ENCODE data around the gene MC2R.

Gene MC2R

GRCh38 chr18:13915391-13915790 is at the start of gene MC2R:
MC2R (minus strand) TSS chr18:13915536; CDS start chr18:13885518, 30,018 bp downstream.
- DNase-seq: no peak

- DNase-seq: no peak
Observed at GRCh38 chr18:13945811-13946210, 30.5 kb upstream of the MC2R start.

GRCh38 chr18:13943338-13943737 is 28.0 kb upstream of the MC2R start:
- no peak for DNase-seq

GRCh38 chr18:13940326-13940725 is 25.0 kb upstream of the MC2R start:
- no peak for DNase-seq

GRCh38 chr18:13934676-13935075 is 19.3 kb upstream of the MC2R start:
- no peak for DNase-seq

- no peak for DNase-seq
Observed at GRCh38 chr18:13934058-13934457, 18.7 kb upstream of the MC2R start.

GRCh38 chr18:13932285-13933025 is 17.1 kb upstream of the MC2R start:
- DNase-seq: no peak

GRCh38 chr18:13930964-13931363 is 15.6 kb upstream of the MC2R start:
- DNase-seq: no peak

- no peak for DNase-seq
Observed at GRCh38 chr18:13923221-13923620, 7.9 kb upstream of the MC2R start.

GRCh38 chr18:13918898-13919297 is 3.6 kb upstream of the MC2R start:
- no peak for DNase-seq

GRCh38 chr18:13917401-13917800 is 2.1 kb upstream of the MC2R start:
- no peak for DNase-seq

GRCh38 chr18:13916559-13916958 is 1.2 kb upstream of the MC2R start:
- no peak for DNase-seq

GRCh38 chr18:13915995-13916431 is 677 bp upstream of the MC2R start:
- peak; percentile 67 for DNase-seq

GRCh38 chr18:13914756-13915155 is 580 bp downstream of the MC2R start:
- DNase-seq: no peak

- no peak for DNase-seq
Observed at GRCh38 chr18:13914170-13914569, 1.2 kb downstream of the MC2R start.

- DNase-seq: no peak
Observed at GRCh38 chr18:13913205-13913604, 2.1 kb downstream of the MC2R start.

- no peak for DNase-seq
Observed at GRCh38 chr18:13912601-13913000, 2.7 kb downstream of the MC2R start.

GRCh38 chr18:13910986-13911385 is 4.3 kb downstream of the MC2R start:
- no peak for DNase-seq

- DNase-seq: no peak
Observed at GRCh38 chr18:13910501-13910900, 4.8 kb downstream of the MC2R start.

GRCh38 chr18:13909141-13909940 is 6.0 kb downstream of the MC2R start:
- no peak for DNase-seq

GRCh38 chr18:13900633-13901032 is 14.7 kb downstream of the MC2R start:
- DNase-seq: no peak

GRCh38 chr18:13895505-13896033 is 19.8 kb downstream of the MC2R start:
- DNase-seq: no peak

GRCh38 chr18:13894531-13894930 is 20.8 kb downstream of the MC2R start:
- no peak for DNase-seq

GRCh38 chr18:13893418-13893760 is 21.9 kb downstream of the MC2R start:
- DNase-seq: no peak
